ENCODE data around the gene DLX3. TPM values are rescaled to one million over a fixed set of nuclear protein-coding genes. Genes with fewer than 3 reads are reported as not detected.

Gene DLX3
- polyA plus RNA-seq, 1 donor from 2014 or later = not detected

DNA sequence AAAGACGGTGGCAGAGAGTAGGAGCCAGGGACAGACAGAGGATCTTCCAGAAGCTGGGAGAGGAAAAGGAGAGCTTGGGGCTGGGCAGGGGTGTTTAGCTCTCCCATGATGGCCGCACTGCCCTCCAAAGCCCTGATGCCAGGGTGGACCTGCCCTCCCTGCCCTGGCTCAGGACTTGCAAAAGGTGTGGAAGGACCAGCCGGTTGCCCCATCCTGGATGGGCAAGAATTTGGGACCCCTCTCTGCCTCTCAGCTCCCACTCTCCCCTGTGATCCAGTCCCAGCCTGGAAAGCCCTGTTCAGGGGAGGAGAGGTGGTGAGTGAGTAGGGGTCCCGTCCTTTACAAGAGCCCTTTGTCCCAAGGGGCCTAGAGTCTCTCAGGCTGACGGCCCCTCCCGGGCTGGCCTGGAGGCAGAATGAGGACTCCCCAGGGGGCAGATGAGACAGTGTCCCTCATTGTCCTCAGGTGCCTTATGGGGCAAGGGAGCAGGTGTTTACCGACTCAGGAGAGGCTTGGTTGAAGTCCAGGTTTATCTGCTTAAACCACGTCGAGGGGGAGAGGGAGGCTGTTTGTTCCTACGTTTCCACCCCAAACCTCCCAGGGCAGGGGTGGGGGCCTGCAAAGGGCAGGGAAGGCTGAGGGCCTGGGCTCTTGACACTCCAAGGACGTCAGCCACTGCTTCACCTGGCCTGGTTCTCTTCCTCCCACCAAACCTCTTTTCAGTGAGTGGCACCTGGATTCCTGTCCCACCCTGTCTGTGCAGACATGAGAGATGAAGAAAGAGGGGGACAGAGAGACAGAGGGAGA, 41.6 kb upstream of the DLX3 start:
- no peak overlapping the region for H3K9ac ChIP-seq (ENCODE audit: low read length)
- no peak overlapping the region for H2AFZ ChIP-seq (ENCODE audit: low read depth, low read length)
- no peak overlapping the region for H3K27ac ChIP-seq (ENCODE audit: low read length)
- no peaks in the 10 kb centered on the region for H3K9me2 ChIP-seq (ENCODE audit: insufficient read depth, low read length)
- no peaks in the 10 kb centered on the region for H3K36me3 ChIP-seq (ENCODE audit: insufficient read depth, low read length)
- H3K27me3 ChIP-seq (ENCODE audit: insufficient read depth, low read depth, low read length) = no peaks in the 10 kb centered on the region
- no peak overlapping the region for H3K4me2 ChIP-seq (ENCODE audit: low read length)
- H4K20me1 ChIP-seq (ENCODE audit: insufficient read depth) = no peaks in the 10 kb centered on the region
- no peaks in the 10 kb centered on the region for H3K79me2 ChIP-seq (replicated peaks; ENCODE audit: insufficient read depth, low read length)
- H3F3A ChIP-seq (ENCODE audit: insufficient read depth, low read length, poor library complexity, severe bottlenecking) = no peaks in the 10 kb centered on the region
- H3K4me3 ChIP-seq (ENCODE audit: low read length) = no peak overlapping the region
- no peaks in the 10 kb centered on the region for H3K9me3 ChIP-seq (ENCODE audit: low read length)
- TF ChIP-seq SMC3 (conservative IDR thresholded peaks at IDR 0.05; ENCODE audit: poor library complexity) = no peak
- TF ChIP-seq, protein P1, sequence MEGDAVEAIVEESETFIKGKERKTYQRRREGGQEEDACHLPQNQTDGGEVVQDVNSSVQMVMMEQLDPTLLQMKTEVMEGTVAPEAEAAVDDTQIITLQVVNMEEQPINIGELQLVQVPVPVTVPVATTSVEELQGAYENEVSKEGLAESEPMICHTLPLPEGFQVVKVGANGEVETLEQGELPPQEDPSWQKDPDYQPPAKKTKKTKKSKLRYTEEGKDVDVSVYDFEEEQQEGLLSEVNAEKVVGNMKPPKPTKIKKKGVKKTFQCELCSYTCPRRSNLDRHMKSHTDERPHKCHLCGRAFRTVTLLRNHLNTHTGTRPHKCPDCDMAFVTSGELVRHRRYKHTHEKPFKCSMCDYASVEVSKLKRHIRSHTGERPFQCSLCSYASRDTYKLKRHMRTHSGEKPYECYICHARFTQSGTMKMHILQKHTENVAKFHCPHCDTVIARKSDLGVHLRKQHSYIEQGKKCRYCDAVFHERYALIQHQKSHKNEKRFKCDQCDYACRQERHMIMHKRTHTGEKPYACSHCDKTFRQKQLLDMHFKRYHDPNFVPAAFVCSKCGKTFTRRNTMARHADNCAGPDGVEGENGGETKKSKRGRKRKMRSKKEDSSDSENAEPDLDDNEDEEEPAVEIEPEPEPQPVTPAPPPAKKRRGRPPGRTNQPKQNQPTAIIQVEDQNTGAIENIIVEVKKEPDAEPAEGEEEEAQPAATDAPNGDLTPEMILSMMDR (IDR thresholded peaks at IDR 0.05; ENCODE audit: poor library complexity, severe bottlenecking) = no peak
- no peak for TF ChIP-seq TAF1 (IDR thresholded peaks at IDR 0.05; ENCODE audit: low read depth)
- no peak for TF ChIP-seq REST (IDR thresholded peaks at IDR 0.05; ENCODE audit: borderline replicate concordance)
- no peak for TF ChIP-seq EP300 (conservative IDR thresholded peaks at IDR 0.05; ENCODE audit: poor library complexity, severe bottlenecking)
- no peak for TF ChIP-seq RAD21 (conservative IDR thresholded peaks at IDR 0.05)

GRCh38 chr17:50035945-50036344, 40.9 kb upstream of the DLX3 start:
- Histone ChIP-seq H3K4me3 (ENCODE audit: low read length) (no peak overlapping the region), H4K20me1 (ENCODE audit: insufficient read depth) (no peaks in the 10 kb centered on the region), H3K4me2 (ENCODE audit: low read length) (no peak overlapping the region), H3K79me2 (replicated peaks; ENCODE audit: insufficient read depth, low read length) (no peaks in the 10 kb centered on the region), H3K9me2 (ENCODE audit: insufficient read depth, low read length) (no peaks in the 10 kb centered on the region), H3K9ac (ENCODE audit: low read length) (no peak overlapping the region), H3K36me3 (ENCODE audit: insufficient read depth, low read length) (no peaks in the 10 kb centered on the region), H3K27me3 (ENCODE audit: insufficient read depth, low read depth, low read length) (no peaks in the 10 kb centered on the region), H2AFZ (ENCODE audit: low read depth, low read length) (no peak overlapping the region), H3K9me3 (ENCODE audit: low read length) (no peaks in the 10 kb centered on the region), H3K27ac (ENCODE audit: low read length) (no peak overlapping the region), H3F3A (ENCODE audit: insufficient read depth, low read length, poor library complexity, severe bottlenecking) (no peaks in the 10 kb centered on the region)
- TF ChIP-seq POLR2AphosphoS5 (IDR thresholded peaks at IDR 0.05) (no peak), TAF1 (IDR thresholded peaks at IDR 0.05; ENCODE audit: low read depth) (no peak)
- TF ChIP-seq, protein P1 (IDR thresholded peaks at IDR 0.05; ENCODE audit: poor library complexity, severe bottlenecking) = no peak

Measured in neural cell (in vitro differentiated cells).